GM18499 (cell line): ENCODE measurements around the gene FRAT2.
"Not testable (repeated sequence)": the region's sequence is repeated elsewhere in the genome, so short reads cannot be mapped to it uniquely, and the experiment has no call there.

Experiments used
- ATAC-seq: cut with Tn5 transposase; IDR thresholded peaks from one replicate; pipeline ENCODE4 v1.9.1; 2021; ENCODE audit warnings: moderate number of reproducible peaks; ENCODE audit not compliant: insufficient read depth, unreplicated experiment

Gene FRAT2

DNA sequence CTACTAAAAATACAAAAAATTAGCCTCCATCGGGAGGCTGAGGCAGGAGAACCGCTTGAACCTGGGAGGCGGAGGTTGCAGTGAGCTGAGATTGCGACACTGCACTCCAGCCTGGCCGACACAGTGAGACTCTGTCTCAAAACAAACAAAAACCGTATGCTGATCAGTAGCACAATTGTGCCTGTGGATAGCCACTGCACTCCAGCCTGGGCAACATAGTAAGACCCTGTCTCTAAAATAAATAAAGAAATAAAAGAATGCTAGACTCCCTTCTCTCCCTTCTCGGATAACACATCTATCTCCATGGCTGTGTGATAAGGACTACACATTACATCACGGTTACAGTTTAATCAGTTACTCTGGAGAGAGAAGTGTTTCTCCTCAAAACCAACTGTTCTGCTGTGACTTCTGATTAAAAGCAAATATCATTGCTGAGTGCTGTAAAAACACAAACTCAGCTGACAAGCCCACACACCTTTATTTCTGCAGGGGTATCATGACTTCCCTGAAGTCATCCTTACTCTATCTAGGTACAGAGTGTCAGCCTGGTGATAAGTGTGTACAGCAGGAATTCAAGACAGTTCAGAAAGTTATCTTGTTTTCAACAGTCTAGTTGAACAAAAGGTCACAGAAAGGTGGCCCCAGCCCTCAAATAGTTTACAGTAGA is 36.8 kb downstream of the FRAT2 start:
- ATAC-seq, result no peak

DNA sequence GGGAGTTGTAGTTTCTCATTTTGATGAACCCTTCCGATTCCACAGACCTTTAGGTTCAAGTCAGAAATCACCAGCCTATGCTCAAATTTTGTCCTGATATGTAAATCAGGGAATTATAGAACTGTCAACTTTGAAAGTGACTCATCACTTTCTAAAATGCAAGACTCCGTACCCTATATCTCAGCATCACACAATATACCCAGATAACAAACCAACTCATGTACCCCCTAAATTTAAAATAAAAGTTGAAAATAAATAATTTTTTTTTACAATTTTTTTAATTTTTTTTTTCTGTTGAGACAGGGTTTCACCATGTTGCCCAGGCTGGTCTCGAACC is 41.7 kb downstream of the FRAT2 start:
- ATAC-seq, result no peak

DNA sequence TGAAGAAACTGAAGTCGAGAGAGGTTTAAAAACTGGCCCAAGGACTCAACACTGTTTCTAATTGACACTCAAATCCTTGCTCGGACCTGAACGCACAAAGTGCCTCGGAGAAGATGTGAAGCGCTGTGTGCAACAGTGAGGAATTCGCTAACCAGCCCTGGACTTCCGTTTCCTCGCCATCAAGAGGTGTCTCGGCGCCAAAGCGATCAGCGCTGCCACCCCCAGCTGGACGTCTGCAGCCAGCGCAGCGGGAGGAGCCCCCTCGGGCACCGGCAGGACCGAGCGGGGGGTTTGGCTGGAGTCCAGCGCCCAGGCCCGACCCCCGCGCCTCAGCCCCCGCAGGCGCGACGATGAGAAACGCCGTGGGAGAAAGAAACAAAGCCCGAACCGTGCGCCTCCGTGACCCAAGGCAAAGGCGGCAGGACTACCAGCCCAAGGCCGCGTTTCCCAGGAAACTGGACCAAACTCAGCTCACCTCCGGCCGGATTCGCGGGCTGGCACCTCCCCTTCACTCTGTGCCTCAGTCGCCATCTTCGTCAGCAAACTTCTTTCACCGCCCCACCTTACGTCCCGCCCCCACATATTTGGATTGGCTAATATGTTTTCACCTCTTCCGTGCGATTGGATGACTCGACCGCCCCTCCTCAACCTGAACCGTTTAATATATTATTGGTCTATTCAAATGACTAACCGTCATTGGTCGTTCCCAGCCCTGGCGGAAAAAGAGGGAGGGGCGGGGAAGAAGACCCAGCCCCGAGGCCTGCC is 42.2 kb downstream of the FRAT2 start, which contains the start of gene ARHGAP19:
Gene ARHGAP19, minus strand, starts transcription at position 541 of the 765 bp plus-strand sequence. Its CDS starts 10 bp downstream, at position 531.
- peak; percentile 81 for ATAC-seq

DNA sequence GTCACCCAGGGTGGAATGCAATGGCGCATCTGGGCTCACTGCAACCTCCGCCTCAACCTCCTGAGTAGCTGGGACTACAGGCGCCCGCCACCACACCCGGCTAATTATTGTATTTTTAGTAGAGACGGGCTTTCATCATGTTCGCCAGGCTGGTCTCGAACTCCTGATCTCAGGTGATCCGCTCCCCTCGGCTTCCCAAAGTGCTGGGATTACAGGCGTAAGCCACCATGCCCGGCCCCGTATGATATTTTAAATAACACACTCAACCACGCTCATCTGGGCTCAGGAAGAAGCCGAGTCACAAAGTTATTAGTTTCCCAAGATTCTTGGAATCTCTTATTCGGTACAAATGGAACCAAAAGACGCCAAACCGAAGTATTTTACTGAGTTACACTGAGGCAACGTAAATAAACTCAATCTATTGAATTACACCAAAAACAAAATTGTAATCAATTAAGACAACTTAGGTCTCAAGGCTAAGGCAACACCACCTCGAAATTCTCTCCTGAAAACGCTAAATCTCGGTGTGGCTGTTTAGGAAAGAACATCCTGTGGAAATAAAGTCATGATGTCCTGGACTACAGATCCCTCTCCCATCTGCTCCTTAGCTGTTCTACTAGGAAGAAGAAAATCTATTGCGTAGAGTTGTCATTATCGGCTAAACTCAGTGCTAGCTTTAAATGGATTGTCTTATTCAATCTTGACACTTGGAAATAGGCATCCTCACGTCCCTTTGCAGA is 43.0 kb downstream of the FRAT2 start:
- ATAC-seq, result no peak

DNA sequence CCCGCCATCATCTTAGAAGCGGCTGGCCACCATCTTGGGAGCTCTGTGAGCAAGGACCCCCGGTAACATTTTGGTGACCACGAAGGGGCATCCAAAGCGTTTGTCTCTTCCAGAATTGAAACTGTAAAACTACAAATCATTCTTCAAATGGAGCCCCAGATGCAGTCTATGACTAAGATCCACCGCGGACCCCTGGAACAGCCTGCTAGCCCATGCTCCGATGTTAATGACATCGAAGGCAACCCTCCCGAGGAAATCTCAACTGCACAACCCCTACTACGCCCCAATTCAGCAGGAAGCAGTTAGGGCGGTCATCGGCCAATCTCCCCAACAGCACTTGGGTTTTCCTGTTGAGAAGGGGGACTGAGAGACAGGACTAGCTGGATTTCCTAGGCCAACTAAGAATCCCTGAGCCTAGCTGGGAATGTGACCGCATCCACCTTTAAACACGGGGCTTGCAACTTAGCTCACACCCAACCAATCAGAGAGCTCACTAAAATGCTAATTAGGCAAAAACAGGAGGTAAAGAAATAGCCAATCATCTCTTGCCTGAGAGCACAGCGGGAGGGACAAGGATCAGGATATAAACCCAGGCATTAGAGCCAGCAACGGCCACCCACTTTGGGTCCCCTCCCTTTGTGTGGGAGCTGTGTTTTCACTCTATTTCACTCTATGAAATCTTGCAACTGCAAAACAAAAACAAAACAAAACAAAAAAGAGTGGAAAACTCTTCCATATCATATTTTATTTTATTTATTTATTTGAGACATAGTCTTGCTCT is 43.8 kb downstream of the FRAT2 start:
- not testable (repeated sequence) for ATAC-seq

DNA sequence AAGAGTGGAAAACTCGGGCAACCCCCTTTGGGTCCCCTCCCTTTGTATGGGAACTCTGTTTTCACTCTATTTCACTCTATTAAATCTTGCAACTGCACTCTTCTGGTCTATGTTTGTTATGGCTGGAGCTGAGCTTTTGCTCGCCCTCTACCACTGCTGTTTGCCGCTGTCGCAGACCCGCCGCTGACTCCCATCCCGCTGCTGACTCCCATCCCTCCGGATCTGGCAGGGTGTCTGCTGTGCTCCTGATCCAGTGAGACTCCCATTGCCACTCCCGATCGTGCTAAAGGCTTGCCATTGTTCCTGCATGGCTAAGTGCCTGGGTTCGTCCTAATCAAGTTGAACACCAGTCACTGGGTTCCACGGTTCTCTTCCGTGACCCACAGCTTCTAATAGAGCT is 44.5 kb downstream of the FRAT2 start:
- ATAC-seq, result not testable (repeated sequence)
